Inflammatory macrophage treated with lipopolysaccharide for 1 hour (primary cell): ENCODE measurements around the gene NIBAN1.
"Not testable (repeated sequence)": the region's sequence is repeated elsewhere in the genome, so short reads cannot be mapped to it uniquely, and the experiment has no call there.

Source experiments
- DNase-seq, 2 donors: peaks; one replicate each; pipeline ENCODE4 v3.0.0-alpha.2; 2020 to 2022

The NIBAN1 gene, protein sequence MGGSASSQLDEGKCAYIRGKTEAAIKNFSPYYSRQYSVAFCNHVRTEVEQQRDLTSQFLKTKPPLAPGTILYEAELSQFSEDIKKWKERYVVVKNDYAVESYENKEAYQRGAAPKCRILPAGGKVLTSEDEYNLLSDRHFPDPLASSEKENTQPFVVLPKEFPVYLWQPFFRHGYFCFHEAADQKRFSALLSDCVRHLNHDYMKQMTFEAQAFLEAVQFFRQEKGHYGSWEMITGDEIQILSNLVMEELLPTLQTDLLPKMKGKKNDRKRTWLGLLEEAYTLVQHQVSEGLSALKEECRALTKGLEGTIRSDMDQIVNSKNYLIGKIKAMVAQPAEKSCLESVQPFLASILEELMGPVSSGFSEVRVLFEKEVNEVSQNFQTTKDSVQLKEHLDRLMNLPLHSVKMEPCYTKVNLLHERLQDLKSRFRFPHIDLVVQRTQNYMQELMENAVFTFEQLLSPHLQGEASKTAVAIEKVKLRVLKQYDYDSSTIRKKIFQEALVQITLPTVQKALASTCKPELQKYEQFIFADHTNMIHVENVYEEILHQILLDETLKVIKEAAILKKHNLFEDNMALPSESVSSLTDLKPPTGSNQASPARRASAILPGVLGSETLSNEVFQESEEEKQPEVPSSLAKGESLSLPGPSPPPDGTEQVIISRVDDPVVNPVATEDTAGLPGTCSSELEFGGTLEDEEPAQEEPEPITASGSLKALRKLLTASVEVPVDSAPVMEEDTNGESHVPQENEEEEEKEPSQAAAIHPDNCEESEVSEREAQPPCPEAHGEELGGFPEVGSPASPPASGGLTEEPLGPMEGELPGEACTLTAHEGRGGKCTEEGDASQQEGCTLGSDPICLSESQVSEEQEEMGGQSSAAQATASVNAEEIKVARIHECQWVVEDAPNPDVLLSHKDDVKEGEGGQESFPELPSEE

DNA sequence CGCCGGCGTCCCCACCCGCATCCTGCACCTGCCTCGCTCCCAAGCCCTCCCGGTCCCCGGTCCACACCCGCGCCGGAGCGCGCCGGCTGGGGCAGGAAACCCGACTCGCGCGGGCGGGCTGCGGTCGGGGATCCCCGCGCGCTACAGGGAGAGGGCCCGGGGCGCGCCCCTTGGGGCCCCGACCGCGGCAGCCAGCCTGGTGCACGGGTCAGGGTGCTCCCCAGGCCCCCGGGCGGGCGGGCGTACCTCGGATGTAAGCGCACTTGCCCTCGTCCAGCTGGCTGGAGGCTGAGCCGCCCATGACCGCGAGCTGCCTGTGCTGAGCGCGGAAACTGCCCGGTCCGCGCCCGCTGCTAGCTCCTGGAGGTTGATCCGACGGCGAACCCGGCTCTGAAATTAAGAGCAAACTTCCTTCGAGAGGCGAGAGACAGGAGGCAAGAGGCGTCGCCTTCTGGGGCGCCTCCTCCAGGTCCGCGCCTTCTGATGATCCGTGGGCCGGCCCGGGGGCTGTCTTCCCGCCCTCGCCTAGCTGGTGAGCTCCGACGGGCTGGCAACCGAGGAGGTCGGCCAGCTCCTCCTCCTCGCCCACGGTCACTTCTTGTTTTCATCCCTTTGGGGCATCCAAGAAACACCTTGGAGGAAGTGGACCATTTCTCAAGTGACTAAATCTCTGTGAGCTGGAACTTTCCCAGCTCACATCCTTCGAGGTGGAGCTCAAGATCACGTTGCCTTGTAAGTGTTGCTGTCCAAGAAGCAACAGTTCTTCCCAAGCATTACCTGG, at the start of gene NIBAN1:
TSS of gene NIBAN1 (minus strand) at position 453 of the 781 bp plus-strand sequence. CDS start at position 301, 152 bp downstream.
- DNase-seq: peak; percentile 88 to 95

DNA sequence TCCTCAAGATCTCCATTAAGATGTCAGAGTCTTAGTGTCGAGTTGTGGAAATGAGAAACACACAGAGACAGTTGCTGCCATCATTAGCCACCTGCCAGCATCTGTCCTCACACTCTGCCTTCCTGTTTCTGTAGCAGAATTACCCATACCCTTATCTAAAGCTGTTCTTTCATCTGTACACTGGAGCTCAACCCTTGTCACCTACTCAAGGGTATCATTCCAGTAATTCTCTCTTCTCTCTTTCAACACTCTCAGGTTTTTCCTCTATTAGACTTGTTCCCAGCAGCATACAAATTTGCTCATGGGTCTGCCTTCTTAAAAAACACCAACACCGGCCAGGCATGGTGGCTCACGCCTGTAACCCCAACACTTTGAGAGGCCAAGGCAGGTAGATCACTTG, 43.7 kb upstream of the NIBAN1 start:
- DNase-seq: no peak

DNA sequence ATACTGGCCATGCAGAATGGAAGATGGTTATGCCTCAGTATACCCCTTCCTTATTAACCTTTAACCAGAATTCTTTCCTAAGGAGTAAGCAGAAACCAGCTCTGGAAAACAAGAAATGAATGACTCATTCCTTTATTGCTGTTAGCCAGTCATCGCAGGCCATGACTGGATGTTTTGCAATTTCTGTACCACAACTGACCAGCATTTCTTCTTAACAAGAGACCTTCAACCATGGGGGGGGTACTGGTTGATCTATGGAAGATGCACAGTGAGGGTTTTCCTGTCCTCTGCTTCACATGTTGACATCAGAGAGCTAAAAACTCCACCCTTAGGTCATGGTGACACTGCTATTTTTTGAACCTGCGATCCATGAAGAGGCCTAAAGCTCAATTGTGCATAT, 43.0 kb upstream of the NIBAN1 start:
- DNase-seq: peak; percentile 79 to 80

DNA sequence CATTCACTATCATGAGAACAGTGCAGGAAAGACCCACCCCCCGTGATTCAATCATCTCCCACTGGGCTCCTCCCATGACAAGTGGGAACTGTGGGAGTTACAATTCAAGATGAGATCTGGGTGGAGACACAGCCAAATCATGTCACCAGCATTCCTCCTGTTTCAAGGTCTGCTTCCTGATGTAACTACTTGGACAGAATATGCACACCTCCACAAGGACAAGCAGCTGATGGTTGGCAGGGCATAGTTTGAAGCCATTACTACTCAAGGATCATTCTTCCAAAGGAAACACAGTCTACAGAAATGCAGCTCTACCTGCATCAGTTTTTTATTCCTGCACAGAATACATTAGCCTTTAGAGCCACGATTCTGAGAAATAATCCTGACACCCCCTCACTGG, 42.6 kb upstream of the NIBAN1 start:
- DNase-seq: peak in 1 of 2 donors; percentile 37

DNA sequence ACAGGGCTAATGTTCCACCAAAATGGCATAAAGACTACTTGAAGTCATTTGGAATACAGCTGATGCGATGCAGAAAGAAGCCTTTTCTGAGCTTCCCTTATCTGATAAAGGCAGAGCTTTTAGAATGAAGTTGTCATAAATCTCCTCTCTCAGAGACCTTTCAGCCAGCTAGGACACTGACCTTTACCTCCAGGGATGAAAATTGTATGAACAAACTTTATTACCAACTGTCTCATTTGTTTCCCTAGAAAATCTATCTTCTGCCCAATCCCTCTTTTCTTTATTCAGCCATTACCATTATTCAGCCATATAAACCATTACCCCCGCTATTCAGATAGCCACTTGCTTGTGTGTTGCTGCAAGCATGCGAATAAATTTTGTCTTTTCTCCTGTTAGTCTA, 41.3 kb upstream of the NIBAN1 start:
- DNase-seq: no peak

DNA sequence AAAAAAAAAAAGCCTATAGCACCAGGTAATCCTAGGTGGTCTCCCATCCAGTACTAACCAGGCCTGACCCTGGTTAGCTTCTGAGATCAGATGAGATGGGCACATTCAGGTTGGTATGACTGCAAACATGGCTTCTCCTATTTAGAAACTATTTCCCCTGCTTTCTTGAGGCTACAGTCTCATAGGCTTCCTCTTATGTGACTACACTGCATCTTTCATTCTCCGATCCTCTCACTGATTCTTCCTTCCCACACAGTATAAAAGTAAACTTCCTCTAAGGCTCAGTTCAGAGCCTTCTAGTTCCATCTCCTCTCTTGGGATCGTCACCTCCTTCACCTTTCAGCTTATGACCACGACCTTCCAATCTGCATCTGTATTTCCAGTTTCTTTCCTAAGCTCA, 40.6 kb upstream of the NIBAN1 start:
- DNase-seq: peak; percentile 35 to 36

DNA sequence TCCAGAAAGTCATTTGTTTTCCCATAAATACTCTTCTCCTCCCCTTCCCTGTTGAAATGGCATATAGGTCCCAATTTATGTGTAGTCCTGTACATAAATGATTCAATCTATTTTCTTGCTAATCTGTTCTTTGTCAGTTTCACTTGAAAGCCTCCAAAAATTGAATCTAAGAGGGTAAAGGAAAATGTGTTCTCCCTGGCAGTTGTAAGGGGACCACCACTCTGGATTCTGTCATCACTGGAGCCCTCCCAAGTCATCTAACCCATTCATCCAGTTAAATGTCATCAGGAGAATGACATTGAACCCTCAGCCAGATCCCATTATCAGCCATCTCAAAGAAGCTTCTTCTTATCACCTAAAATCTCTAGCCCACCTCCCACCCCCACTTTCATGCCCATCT, 36.1 kb upstream of the NIBAN1 start:
- DNase-seq: no peak

DNA sequence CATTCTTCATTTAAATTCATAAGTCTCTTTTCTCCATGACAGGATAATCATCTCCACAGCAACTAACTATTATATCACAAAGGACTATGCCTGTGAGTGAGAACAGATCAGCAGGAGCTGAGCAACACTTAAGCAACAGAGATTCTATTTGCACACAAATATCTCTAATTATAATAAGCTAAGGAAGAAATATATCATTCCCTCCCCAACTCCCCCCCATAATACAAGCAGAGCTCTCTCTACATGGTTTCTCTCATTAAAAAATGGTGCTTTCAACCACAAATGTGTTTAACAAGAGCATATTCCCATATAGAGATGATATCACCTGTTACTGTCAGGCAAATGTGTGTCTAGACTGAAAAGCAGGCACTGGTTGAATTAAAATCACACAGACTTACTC, 34.5 kb upstream of the NIBAN1 start:
- DNase-seq: no peak

DNA sequence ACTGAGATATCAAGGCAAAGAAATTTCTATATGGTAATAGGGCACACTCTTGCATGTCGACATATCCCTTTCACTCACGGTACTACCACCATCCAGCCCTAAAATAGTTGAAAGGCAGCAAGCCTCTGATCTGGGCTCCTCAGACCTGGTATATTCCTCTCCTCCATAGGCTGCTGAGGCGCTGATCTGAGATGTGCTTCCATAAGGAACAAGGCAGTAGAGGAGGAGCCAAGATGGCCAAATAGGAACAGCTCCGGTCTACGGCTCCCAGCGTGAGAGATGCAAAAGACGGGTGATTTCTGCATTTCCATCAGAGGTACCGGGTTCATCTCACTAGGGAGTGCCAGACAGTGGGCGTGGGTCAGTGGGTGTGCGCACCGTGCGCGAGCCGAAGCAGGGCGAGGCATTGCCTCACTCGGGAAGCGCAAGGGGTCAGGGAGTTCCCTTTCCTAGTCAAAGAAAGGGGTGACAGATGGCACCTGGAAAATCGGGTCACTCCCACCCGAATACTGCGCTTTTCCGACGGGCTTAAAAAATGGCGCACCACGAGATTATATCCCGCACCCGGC, 27.1 kb upstream of the NIBAN1 start:
- not testable (repeated sequence) for DNase-seq

DNA sequence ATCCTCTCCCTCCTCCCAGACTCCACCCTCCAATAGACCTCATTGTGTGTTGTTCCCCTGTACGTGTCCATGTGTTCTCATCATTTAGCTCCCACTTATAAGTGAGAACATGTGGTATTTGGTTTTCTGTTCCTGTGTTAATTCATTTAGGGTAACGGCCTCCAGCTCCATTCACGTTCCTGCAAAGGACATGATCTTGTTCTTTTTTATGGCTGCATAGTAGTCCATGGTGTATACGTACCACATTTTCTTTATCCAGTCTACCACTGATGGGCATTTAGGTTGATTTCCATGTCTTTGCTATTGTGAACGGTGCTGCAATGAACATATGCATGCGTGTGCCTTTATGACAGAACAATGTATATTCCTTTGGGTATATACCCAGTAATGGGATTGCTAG, 25.7 kb upstream of the NIBAN1 start:
- DNase-seq: not testable (repeated sequence)

DNA sequence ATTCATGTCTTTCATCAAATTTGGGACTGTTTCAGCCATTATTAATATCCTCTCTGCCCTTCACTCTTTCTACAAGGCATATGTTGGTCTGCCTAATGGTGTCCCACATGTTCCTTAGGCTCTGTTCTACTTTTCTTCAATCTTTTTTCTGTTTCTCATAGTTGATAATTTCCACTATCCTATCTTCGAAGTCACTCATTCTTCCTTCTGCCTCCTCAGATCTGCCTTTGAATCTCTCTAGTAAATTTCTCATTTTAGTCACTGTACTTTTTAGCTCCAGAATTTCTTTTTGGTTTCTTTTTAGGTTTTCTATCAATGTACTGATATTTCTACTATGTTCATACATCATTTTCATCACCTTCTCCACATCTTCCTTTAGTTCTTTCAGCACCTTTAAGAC, 20.0 kb upstream of the NIBAN1 start:
- no peak for DNase-seq

DNA sequence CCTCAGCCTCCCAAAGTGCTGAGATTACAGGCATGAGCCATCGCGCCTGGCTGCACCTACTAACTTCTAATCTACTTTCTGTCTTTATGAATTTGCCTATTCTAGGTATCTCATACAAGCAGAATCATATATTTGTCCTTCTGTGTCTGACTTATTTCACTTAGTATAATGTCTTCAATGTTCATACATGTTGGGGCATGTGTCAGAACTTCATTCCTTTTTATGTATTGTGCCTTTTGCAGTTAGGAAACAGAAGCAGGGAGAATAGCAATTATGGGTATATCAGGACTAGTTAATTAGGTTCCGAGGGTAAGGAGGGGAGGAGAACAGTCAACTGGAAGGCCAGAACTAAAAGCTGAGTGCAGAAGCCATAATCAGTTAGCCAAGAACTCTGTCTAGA, 18.0 kb upstream of the NIBAN1 start:
- DNase-seq: no peak

DNA sequence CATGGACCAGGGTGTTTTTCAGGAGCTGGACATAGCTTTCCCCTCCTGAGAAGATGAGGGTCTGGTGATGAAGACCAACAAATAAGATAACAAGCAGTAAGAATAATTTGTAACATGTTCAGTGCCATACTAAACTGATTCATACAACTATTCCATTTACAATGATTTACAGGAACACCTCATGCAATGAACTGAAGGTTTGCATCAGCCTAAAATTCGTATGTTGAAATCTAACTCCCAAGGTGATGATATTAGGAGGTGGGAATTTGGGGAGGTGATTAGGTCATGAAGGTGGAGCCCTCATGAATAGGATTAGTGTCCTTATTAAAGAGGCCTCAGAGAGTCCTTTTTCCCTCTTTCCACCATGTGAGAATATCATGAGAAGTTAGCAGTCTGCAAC, 15.9 kb upstream of the NIBAN1 start:
- no peak for DNase-seq

DNA sequence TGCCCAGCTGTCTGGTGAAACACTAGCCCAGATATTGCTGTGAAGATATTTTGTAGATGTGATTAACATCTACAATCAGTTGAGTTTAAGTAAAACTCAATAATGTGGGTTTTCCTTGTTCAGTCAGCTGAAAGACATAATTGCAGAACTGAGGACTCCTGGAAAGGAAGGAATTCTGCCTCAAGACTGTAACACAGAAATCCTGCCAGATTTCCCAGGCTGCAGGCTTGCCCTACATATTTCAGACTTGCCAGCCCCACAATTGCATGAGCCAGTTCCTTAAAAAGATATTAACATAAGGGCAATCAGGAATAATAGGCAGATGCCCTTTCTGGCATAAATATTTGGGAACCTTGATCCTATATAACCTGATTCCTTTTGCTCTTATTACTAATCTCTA, 14.2 kb upstream of the NIBAN1 start:
- DNase-seq: no peak

DNA sequence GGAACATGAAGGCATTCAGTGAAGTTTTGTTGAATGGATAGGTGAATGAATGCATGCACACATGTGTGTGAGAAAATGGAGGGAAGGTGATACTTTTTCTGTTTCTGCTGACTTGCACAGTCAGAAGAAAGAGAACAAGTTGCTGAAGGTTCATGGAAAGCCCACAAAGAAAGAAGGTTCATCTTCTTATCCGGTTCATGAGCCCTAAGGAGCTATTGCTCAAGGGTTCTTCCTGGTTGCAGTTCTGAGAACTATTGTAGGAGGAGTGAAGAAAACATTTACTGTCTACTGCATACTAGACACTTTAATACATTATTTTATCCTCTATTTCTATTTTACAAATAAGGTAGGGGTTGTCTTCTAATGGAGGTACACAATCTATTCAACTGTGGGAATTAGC, 13.4 kb upstream of the NIBAN1 start:
- DNase-seq: peak; percentile 55 to 66

DNA sequence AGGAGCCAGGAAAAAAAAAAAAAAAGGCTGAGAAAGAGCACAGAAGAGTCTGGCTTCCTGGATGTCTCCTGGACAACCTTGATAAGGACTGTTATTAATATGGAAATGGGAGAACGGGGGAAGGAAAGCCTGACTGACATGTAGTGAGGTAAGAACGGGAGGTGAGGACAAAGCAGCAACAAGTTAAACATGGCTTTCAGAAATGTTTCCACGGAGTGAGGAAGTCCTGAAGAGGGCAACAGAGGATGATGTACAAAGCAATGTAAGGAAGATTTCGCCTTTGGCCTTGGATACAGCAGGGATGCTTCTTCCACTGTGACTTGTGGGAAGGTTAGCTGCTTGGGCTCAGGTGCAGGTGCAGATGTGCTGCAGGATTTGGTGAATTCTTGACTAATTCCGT, 11.9 kb upstream of the NIBAN1 start:
- DNase-seq: no peak

DNA sequence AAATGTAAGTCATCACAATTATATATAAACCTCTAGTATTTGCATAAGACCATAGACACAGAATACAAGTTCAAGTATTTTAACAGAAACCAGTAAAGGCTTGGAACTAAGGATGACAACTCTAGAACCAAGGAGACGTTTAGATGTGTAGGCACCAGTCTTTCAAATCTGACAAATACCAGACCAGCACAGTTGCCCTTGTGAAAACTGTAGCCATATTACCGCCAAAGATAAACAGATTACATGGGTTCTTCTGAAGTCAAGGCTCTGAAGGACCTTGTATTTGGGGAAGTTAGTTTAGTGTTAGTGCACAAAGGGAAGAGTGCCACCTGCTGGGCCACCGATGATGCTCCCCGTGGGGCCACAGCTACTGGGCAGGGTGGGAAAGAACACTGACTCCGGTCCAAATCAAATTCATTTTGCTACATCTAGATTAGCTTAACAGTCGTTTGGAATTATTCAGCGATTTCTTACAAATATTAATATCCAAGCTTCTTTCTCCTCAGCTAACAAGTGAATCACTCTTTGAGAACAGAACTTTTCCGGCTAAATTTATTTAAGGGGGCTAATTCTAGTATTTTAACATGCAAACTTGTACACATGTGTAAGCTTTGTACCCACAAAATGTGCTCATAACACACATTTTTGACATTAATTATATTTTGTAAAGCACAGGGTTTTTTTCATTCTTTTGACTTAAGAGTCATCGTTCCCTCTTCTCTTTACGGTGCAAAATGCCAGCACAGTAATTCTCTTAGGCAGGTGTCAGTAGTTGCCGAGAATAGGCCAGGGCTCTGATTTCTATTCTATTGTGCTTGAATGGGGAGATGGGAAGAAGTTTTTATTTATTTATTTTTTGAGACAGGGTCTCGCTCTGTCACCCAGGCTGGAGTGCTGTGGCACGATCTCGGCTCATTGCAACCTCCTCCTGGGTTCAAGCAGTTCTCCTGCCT, 8.0 kb upstream of the NIBAN1 start:
- DNase-seq: peak; percentile 73 to 88

DNA sequence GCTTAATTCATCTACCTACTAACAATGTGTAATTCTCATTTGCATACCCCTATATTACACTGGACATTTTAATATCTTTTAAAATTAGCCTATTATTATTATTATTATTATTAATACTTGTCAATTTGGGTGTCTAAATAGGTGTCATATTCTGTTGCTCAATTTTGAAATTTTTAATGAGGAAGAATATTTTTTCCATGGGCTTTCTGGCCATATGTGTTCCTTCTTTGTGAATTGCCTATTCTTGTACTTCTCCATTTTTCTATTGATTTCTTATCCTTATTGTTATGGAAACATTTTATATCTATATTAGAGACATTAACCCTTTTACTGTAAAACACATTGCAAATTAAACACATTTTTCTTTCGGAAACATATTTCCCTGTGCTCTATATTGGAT, 6.4 kb upstream of the NIBAN1 start:
- peak; percentile 67 for DNase-seq

DNA sequence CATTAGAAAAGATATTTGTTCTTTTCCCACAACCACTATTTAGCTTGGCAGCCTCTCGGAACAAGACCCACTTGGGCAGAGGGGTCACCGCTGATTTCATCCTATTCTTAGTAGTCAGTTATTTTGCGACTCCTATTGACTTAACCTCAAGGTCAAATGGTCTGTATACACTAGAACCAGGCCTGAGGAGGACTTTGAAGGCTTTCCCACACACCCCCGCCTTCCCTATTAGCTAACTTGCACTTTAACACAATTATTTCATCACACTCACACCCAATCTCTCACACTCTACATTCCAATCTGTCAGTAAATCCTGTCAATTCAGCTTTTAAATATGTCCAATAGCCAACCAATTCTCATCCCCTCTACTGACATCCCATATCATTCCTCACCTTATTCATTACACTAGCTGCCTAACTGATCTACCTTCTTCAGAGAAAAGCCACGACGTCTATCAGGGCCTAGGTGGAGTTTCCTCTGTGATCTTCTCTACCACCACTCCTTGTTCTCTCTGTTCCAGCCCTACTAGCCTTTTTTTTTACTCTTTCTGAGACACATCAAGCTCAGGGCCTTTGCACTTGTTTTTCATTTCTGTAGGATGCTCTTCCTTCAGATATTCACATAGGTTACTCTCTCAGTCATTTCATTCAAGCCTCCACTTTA, 1.0 kb upstream of the NIBAN1 start:
- DNase-seq: peak; percentile 59 to 79

DNA sequence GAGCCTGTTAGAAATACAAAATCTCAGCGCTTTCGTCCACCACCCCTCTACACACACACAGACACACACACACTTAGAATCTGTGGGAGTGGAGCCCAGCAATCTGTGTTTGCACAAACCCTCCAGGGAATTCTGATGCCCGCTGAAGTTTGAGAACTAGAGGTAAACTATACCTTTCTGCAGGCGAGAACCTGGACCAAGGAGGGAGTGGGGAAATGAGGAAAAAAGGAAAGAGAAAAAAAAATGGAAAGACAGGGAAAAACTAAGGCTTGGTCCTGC, 468 bp upstream of the NIBAN1 start:
- no peak for DNase-seq
